H9 (cell line): ENCODE data around the gene SRA1. TPM values are rescaled to one million over a fixed set of nuclear protein-coding genes. Genes with fewer than 3 reads are reported as not detected.

Experiments
- DNase-seq: peaks from one replicate; pipeline ENCODE4 v3.0.0-alpha.2; 2017
- H2AFZ ChIP-seq: one replicate; pipeline ENCODE4 v1.6.1; 2013; ENCODE audit warnings: mild to moderate bottlenecking, low read length, control low read depth, moderate library complexity
- H2AK5ac ChIP-seq: 2 replicates; pipeline ENCODE4 v1.6.1; 2013; ENCODE audit warnings: low read length, control low read depth, mixed read lengths; ENCODE audit not compliant: insufficient read length
- H2BK120ac ChIP-seq: one replicate; pipeline ENCODE4 v1.6.1; 2013; ENCODE audit warnings: low read depth, mild to moderate bottlenecking, low read length, control low read depth, inconsistent platforms; ENCODE audit not compliant: poor library complexity, severe bottlenecking
- H2BK12ac ChIP-seq: 2 replicates; pipeline ENCODE4 v1.6.1; 2013; ENCODE audit warnings: low read length, control low read depth, mixed read lengths, low read depth; ENCODE audit not compliant: insufficient read length
- H2BK15ac ChIP-seq: 2 replicates; pipeline ENCODE4 v1.6.1; 2013; ENCODE audit warnings: low read depth, low read length, control low read depth
- H2BK20ac ChIP-seq: one replicate; pipeline ENCODE4 v1.6.1; 2013; ENCODE audit warnings: low read depth, mild to moderate bottlenecking, low read length, control low read depth, inconsistent platforms; ENCODE audit not compliant: poor library complexity, severe bottlenecking
- H2BK5ac ChIP-seq: 2 replicates; pipeline ENCODE4 v1.6.1; 2013; ENCODE audit warnings: low read length, control low read depth, mixed read lengths; ENCODE audit not compliant: insufficient read length
- H3K14ac ChIP-seq: 2 replicates; pipeline ENCODE4 v1.6.1; 2013; ENCODE audit warnings: low read length, control low read depth; ENCODE audit not compliant: insufficient read depth
- H3K18ac ChIP-seq: 2 replicates; pipeline ENCODE4 v1.6.1; 2013; ENCODE audit warnings: low read depth, mild to moderate bottlenecking, mixed read lengths, low read length, control low read depth; ENCODE audit not compliant: insufficient read length
- H3K23ac ChIP-seq: 2 replicates; pipeline ENCODE4 v1.6.1; 2013; ENCODE audit warnings: low read length, control low read depth, mixed read lengths, low read depth; ENCODE audit not compliant: insufficient read length
- H3K23me2 ChIP-seq: 2 replicates; pipeline ENCODE4 v1.6.1; 2013; ENCODE audit warnings: low read depth, mild to moderate bottlenecking, mixed read lengths, low read length, control low read depth; ENCODE audit not compliant: insufficient read length, poor library complexity, severe bottlenecking
- H3K27ac ChIP-seq: 2 replicates; pipeline ENCODE4 v1.5.1; 2013; ENCODE audit warnings: low read length, control low read depth, mixed read lengths, low read depth; ENCODE audit not compliant: insufficient read length
- H3K27me3 ChIP-seq: 2 replicates; pipeline ENCODE4 v1.6.1; 2013; ENCODE audit warnings: low read length, control low read depth, inconsistent platforms; ENCODE audit not compliant: insufficient read depth
- H3K4ac ChIP-seq: 2 replicates; pipeline ENCODE4 v1.6.1; 2013; ENCODE audit warnings: low read depth, mild to moderate bottlenecking, control low read depth, inconsistent platforms, low read length, moderate library complexity
- H3K4me1 ChIP-seq: 2 replicates; pipeline ENCODE4 v1.6.1; 2013; ENCODE audit warnings: low read length, control low read depth, inconsistent platforms; ENCODE audit not compliant: insufficient read depth
- H3K4me2 ChIP-seq: 2 replicates; pipeline ENCODE4 v1.6.1; 2013; ENCODE audit warnings: low read length, control low read depth, mixed read lengths; ENCODE audit not compliant: insufficient read length, insufficient read depth
- H3K56ac ChIP-seq: 2 replicates; pipeline ENCODE4 v1.6.1; 2013; ENCODE audit warnings: low read depth, mild to moderate bottlenecking, mixed read lengths, low read length, control low read depth; ENCODE audit not compliant: insufficient read length
- H3K79me1 ChIP-seq: 2 replicates; pipeline ENCODE4 v1.6.1; 2013; ENCODE audit warnings: low read depth, mild to moderate bottlenecking, moderate library complexity, low read length, control low read depth, inconsistent platforms; ENCODE audit not compliant: insufficient read depth, poor library complexity, severe bottlenecking
- H3K79me2 ChIP-seq: 2 replicates; pipeline ENCODE4 v1.6.1; 2013; ENCODE audit warnings: low read length, control low read depth, inconsistent platforms; ENCODE audit not compliant: insufficient read depth
- H3K9ac ChIP-seq: 2 replicates; pipeline ENCODE4 v1.6.1; 2013; ENCODE audit warnings: low read length, control low read depth, mixed read lengths; ENCODE audit not compliant: insufficient read length; ENCODE audit errors: extremely low read depth
- H3K9me3 ChIP-seq: one replicate; pipeline ENCODE4 v1.6.1; 2013; ENCODE audit warnings: low read depth, low read length, inconsistent platforms; ENCODE audit not compliant: control insufficient read depth
- H3T11ph ChIP-seq: one replicate; pipeline ENCODE4 v1.6.1; 2013; ENCODE audit warnings: mild to moderate bottlenecking, low read length, control low read depth, inconsistent platforms
- H4K20me1 ChIP-seq: one replicate; pipeline ENCODE4 v1.6.1; 2013; ENCODE audit not compliant: control insufficient read depth, insufficient read length, insufficient read depth
- H4K5ac ChIP-seq: 2 replicates; pipeline ENCODE4 v1.6.1; 2013; ENCODE audit warnings: low read depth, mild to moderate bottlenecking, mixed read lengths, low read length, control low read depth; ENCODE audit not compliant: insufficient read length
- H4K8ac ChIP-seq: replicated peaks from 2 replicates; pipeline ENCODE4 v1.6.1; 2013; ENCODE audit warnings: low read length, control low read depth, mixed read lengths, low read depth; ENCODE audit not compliant: insufficient read length
- H4K91ac ChIP-seq: 2 replicates; pipeline ENCODE4 v1.6.1; 2013; ENCODE audit warnings: low read depth, mild to moderate bottlenecking, moderate library complexity, mixed read lengths, low read length, control low read depth; ENCODE audit not compliant: insufficient read length
- H3K27ac Mint-ChIP-seq, 3 experiments: 2 replicates in 2 of 3; 3 replicates in 1 of 3; pipeline ENCODE4 v1.8.0; 2020 to 2021; ENCODE audit warnings: mixed read lengths in 3 of 3, mild to moderate bottlenecking in 1 of 3, moderate library complexity in 1 of 3
- H3K27me3 Mint-ChIP-seq: 2 replicates; pipeline ENCODE4 v1.8.0; 2021; ENCODE audit warnings: low read depth, mild to moderate bottlenecking, moderate library complexity, mixed read lengths
- H3K36me3 Mint-ChIP-seq, 3 experiments: 2 replicates in 2 of 3; 3 replicates in 1 of 3; pipeline ENCODE4 v1.8.0; 2020 to 2021; ENCODE audit warnings: low read depth in 3 of 3, mixed read lengths in 3 of 3; ENCODE audit not compliant: insufficient read depth in 1 of 3
- H3K4me1 Mint-ChIP-seq, 2 experiments: 2 replicates each; pipeline ENCODE4 v1.8.0; 2020; ENCODE audit warnings: mixed read lengths in 2 of 2
- H3K4me3 Mint-ChIP-seq, 2 experiments: 2 replicates in 1 of 2; 3 replicates in 1 of 2; pipeline ENCODE4 v1.8.0; 2020 to 2021; ENCODE audit warnings: mild to moderate bottlenecking in 2 of 2, mixed read lengths in 2 of 2, moderate library complexity in 1 of 2
- H3K9me3 Mint-ChIP-seq, 2 experiments: 2 replicates in 1 of 2; 3 replicates in 1 of 2; pipeline ENCODE4 v1.8.0; 2020; ENCODE audit warnings: mild to moderate bottlenecking in 2 of 2, mixed read lengths in 2 of 2, moderate library complexity in 1 of 2
- WGBS: extraction: QIAGEN DNeasy Blood & Tissue Kit; methylation state at CpG from one replicate; pipeline ENCODE4 v1.1.7; 2013; ENCODE audit warnings: missing lambda C conversion rate, low lambda C conversion rate, mixed read lengths; ENCODE audit not compliant: insufficient read length; ENCODE audit errors: extremely low coverage; 5-methylcytosine and 5-hydroxymethylcytosine counted together
- total RNA-seq: library from RNA; stranded (reverse); gene quantifications from 2 replicates; pipeline ENCODE4 v1.2.1, GENCODE V29; 2021
- TF ChIP-seq, protein P1 (sequence below): fragments of 200-600 bp; sonication (generic); conservative IDR thresholded peaks from 3 replicates; pipeline ENCODE4 v1.8.0; 2021; ENCODE audit warnings: antibody characterized with exemption, mild to moderate bottlenecking

Gene SRA1
- total RNA-seq, 1 experiment from 2014 or later, result 49.3 TPM

GRCh38 chr5:140605879-140606278 is 48.6 kb upstream of the SRA1 start:
- Histone ChIP-seq H2BK12ac (no peak overlapping the region), H4K8ac (no peak overlapping the region), H3K56ac (no peak overlapping the region), H3K23me2 (no peaks in the 10 kb centered on the region), H2AK5ac (no peak overlapping the region), H3K4me1 (no peaks in the 10 kb centered on the region), H4K5ac (no peak overlapping the region), H3T11ph (no peak overlapping the region), H2BK15ac (no peak overlapping the region), H3K14ac (no peak overlapping the region), H3K9ac (no peak overlapping the region), H3K18ac (no peak overlapping the region), H4K91ac (no peak overlapping the region), H3K79me2 (no peaks in the 10 kb centered on the region), H2BK120ac (no peak overlapping the region), H3K4me2 (no peak overlapping the region), H3K79me1 (no peaks in the 10 kb centered on the region), H2BK5ac (no peak overlapping the region), H2BK20ac (no peak overlapping the region), H3K4ac (no peak overlapping the region), H2AFZ (no peak overlapping the region), H3K27me3 (no peaks in the 10 kb centered on the region), H3K27ac (no peak overlapping the region), H3K9me3 (no peaks in the 10 kb centered on the region), H4K20me1 (no peaks in the 10 kb centered on the region), H3K23ac (no peak overlapping the region)
- peaks cover 2% of the 10 kb centered on the region; the same call in 1 of the 2 replicates for H3K27me3 Mint-ChIP-seq
- H3K4me3 Mint-ChIP-seq, result no peak overlapping the region
- H3K4me1 Mint-ChIP-seq, result no peaks in the 10 kb centered on the region
- DNase-seq, result no peak
- H3K9me3 Mint-ChIP-seq, result peaks cover 26 to 45% of the 10 kb centered on the region in 2 experiments; a peak in 4 of 5 replicates
- WGBS, result no CpG with 5 or more reads among the region's 3 CpGs
- H3K27ac Mint-ChIP-seq, result no peak overlapping the region
- no peaks in the 10 kb centered on the region for H3K36me3 Mint-ChIP-seq
- TF ChIP-seq, protein P1, sequence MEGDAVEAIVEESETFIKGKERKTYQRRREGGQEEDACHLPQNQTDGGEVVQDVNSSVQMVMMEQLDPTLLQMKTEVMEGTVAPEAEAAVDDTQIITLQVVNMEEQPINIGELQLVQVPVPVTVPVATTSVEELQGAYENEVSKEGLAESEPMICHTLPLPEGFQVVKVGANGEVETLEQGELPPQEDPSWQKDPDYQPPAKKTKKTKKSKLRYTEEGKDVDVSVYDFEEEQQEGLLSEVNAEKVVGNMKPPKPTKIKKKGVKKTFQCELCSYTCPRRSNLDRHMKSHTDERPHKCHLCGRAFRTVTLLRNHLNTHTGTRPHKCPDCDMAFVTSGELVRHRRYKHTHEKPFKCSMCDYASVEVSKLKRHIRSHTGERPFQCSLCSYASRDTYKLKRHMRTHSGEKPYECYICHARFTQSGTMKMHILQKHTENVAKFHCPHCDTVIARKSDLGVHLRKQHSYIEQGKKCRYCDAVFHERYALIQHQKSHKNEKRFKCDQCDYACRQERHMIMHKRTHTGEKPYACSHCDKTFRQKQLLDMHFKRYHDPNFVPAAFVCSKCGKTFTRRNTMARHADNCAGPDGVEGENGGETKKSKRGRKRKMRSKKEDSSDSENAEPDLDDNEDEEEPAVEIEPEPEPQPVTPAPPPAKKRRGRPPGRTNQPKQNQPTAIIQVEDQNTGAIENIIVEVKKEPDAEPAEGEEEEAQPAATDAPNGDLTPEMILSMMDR, result no peak
